ENCODE data around the gene FAM72C. TPM values are rescaled to one million over a fixed set of nuclear protein-coding genes. Genes with fewer than 3 reads are reported as not detected.
A peak's percentile ranks its signal among the peaks of the same experiment; 100 is the strongest.
"Not testable (repeated sequence)": the region's sequence is repeated elsewhere in the genome, so short reads cannot be mapped to it uniquely, and the experiment has no call there.

The FAM72C gene
- total and polyA plus RNA-seq, 9 donors: 0.20 to 0.46 (median 0.24) TPM; not detected in 4

- whole genome bisulfite sequencing, 3 donors: no CpG with 5 or more reads among the region's 1 CpG
- H3K27me3 ChIP-seq; H3K36me3 ChIP-seq; DNase-seq; intact Hi-C loops (cut with DNase I); H3K4me1 ChIP-seq (ENCODE audit: insufficient read depth); H3K9me3 ChIP-seq; H3K27ac ChIP-seq; H3K4me3 ChIP-seq: not testable (repeated sequence)
Measured at GRCh38 chr1:143942238-143942860, 29.4 kb downstream of the FAM72C start.

- H3K36me3 ChIP-seq; H3K4me1 ChIP-seq (ENCODE audit: insufficient read depth); H3K9me3 ChIP-seq; H3K4me3 ChIP-seq; intact Hi-C loops (cut with DNase I); H3K27ac ChIP-seq; H3K27me3 ChIP-seq; DNase-seq: not testable (repeated sequence)
- no CpG with 5 or more reads among the region's 2 CpGs for WGBS, 3 donors
Measured at GRCh38 chr1:143939666-143940065, 32.1 kb downstream of the FAM72C start.

- H3K4me3 ChIP-seq; intact Hi-C loops (cut with DNase I); H3K27ac ChIP-seq; H3K9me3 ChIP-seq; H3K4me1 ChIP-seq (ENCODE audit: insufficient read depth); H3K36me3 ChIP-seq; H3K27me3 ChIP-seq; DNase-seq: not testable (repeated sequence)
- 60% methylated on average over 1 of the region's 2 CpGs; no CpG with 5 or more reads in 2 of the 3 donors for whole genome bisulfite sequencing, 3 donors
Measured at GRCh38 chr1:143938922-143939321, 32.9 kb downstream of the FAM72C start.

- H3K4me1 ChIP-seq (ENCODE audit: insufficient read depth); H3K27ac ChIP-seq; H3K36me3 ChIP-seq; H3K9me3 ChIP-seq; H3K27me3 ChIP-seq; H3K4me3 ChIP-seq; intact Hi-C loops (cut with DNase I): not testable (repeated sequence)
- DNase-seq: peak; percentile 15 to 72 (median 30)
- WGBS, 3 donors: 0 to 12% (median 3%) methylated on average over 2 to 4 of the region's 8 CpGs
Measured at GRCh38 chr1:143936457-143937115, 35.2 kb downstream of the FAM72C start.

GRCh38 chr1:143919127-143919526, 52.7 kb downstream of the FAM72C start:
- H3K4me3 ChIP-seq; DNase-seq; H3K36me3 ChIP-seq; H3K27me3 ChIP-seq; H3K27ac ChIP-seq; H3K9me3 ChIP-seq; H3K4me1 ChIP-seq (ENCODE audit: insufficient read depth); intact Hi-C loops (cut with DNase I): not testable (repeated sequence)
- no CpG with 5 or more reads among the region's 2 CpGs for WGBS, 3 donors

- 8% methylated on average over 1 of the region's 3 CpGs; no CpG with 5 or more reads in 2 of the 3 donors for WGBS, 3 donors
- H3K9me3 ChIP-seq; DNase-seq; H3K4me1 ChIP-seq (ENCODE audit: insufficient read depth); H3K27me3 ChIP-seq; H3K27ac ChIP-seq; H3K36me3 ChIP-seq; intact Hi-C loops (cut with DNase I); H3K4me3 ChIP-seq: not testable (repeated sequence)
Measured at GRCh38 chr1:143918552-143918951, 53.2 kb downstream of the FAM72C start.

- intact Hi-C loops (cut with DNase I); H3K4me1 ChIP-seq (ENCODE audit: insufficient read depth); DNase-seq; H3K4me3 ChIP-seq; H3K36me3 ChIP-seq; H3K27ac ChIP-seq; H3K9me3 ChIP-seq; H3K27me3 ChIP-seq: not testable (repeated sequence)
- WGBS, 3 donors: 97 to 98% (median 98%) methylated on average over 6 to 7 of the region's 7 CpGs
Measured at GRCh38 chr1:143913705-143914104, 58.1 kb downstream of the FAM72C start.

Small RNA genes within 50 kb of the gene (small RNA-seq; reads per million reads assigned to genes)
- gene HIST2H3PS2: not detected
